K562 (cell line): Measurements from ENCODE around the gene FBXW8. TPM values are rescaled to one million over a fixed set of nuclear protein-coding genes. Genes with fewer than 3 reads are reported as not detected.
A peak's percentile ranks its signal among the peaks of the same experiment; 100 is the strongest.

Experiments used
- FOSL1 ChIP-seq: fragments of 200-800 bp; sonication (Bioruptor generic); conservative IDR thresholded peaks from 2 replicates; pipeline ENCODE4 v1.6.1; 2016; ENCODE audit warnings: missing genetic modification characterization, missing compliant biosample characterization
- FOXK1 ChIP-seq: sonication (generic); formaldehyde crosslinking; IDR thresholded peaks from 2 replicates; pipeline ENCODE4 v1.8.0; 2022; ENCODE audit warnings: missing genetic modification reagents, mild to moderate bottlenecking, borderline replicate concordance
- FOXO4 ChIP-seq: fragments of 450-650 bp; formaldehyde crosslinking; IDR thresholded peaks from 2 replicates; pipeline ENCODE4 v1.4.0; 2020; ENCODE audit warnings: mild to moderate bottlenecking, moderate library complexity
- GABPA ChIP-seq: fragments of 200-800 bp; sonication (Bioruptor generic); conservative IDR thresholded peaks from 2 replicates; pipeline ENCODE4 v1.6.1; 2016; ENCODE audit warnings: low read depth, missing genetic modification characterization, missing compliant biosample characterization
- GTF2A2 ChIP-seq: IDR thresholded peaks from 2 replicates; pipeline ENCODE4 v1.6.1; 2016; ENCODE audit warnings: mild to moderate bottlenecking, missing genetic modification characterization, missing compliant biosample characterization
- MAFG ChIP-seq: fragments of 450-650 bp; conservative IDR thresholded peaks from 2 replicates; pipeline ENCODE4 v1.6.1; 2016; ENCODE audit warnings: missing genetic modification characterization, missing compliant biosample characterization
- MLLT1 ChIP-seq, 2 experiments: fragments of 450-650 bp; IDR thresholded peaks; 2 replicates each; pipeline ENCODE4 v1.6.1; 2016
- MXD1 ChIP-seq: fragments of 250-450 bp; sonication (Bioruptor Pico); IDR thresholded peaks from 2 replicates; pipeline ENCODE4 v1.8.0; 2021; ENCODE audit warnings: borderline replicate concordance, mild to moderate bottlenecking, moderate library complexity; ENCODE audit not compliant: poor library complexity, severe bottlenecking
- PBX2 ChIP-seq, 2 experiments: IDR thresholded peaks in 1 of 2; conservative IDR thresholded peaks in 1 of 2; 2 replicates each; pipeline ENCODE4 v1.6.1; 2016; ENCODE audit warnings: low read depth in 2 of 2, mild to moderate bottlenecking in 1 of 2, missing compliant biosample characterization in 1 of 2, missing genetic modification characterization in 1 of 2, moderate library complexity in 1 of 2
- RBM17 ChIP-seq: fragments of 200-400 bp; formaldehyde crosslinking; IDR thresholded peaks from 2 replicates; pipeline ENCODE4 v1.6.1; 2017; ENCODE audit warnings: low read depth, mild to moderate bottlenecking, low read length, borderline replicate concordance
- SP1 ChIP-seq: sonication (generic); formaldehyde crosslinking; IDR thresholded peaks from 2 replicates; pipeline ENCODE4 v1.8.1; 2022; ENCODE audit warnings: mild to moderate bottlenecking, missing genetic modification reagents
- XRCC3 ChIP-seq: fragments of 450-650 bp; IDR thresholded peaks from 2 replicates; pipeline ENCODE4 v1.6.1; 2017; ENCODE audit warnings: mild to moderate bottlenecking, moderate library complexity
- ZBTB1 ChIP-seq: sonication (generic); formaldehyde crosslinking; IDR thresholded peaks from 2 replicates; pipeline ENCODE4 v1.8.1; 2023; ENCODE audit warnings: missing genetic modification reagents, low read depth, mild to moderate bottlenecking, borderline replicate concordance
- ZBTB49 ChIP-seq: sonication (generic); formaldehyde crosslinking; IDR thresholded peaks from 2 replicates; pipeline ENCODE4 v1.8.0; 2022; ENCODE audit warnings: missing genetic modification reagents, mild to moderate bottlenecking, borderline replicate concordance
- ZNF197 ChIP-seq: fragments of 200-800 bp; sonication (Bioruptor generic); IDR thresholded peaks from 2 replicates; pipeline ENCODE4 v1.6.1; 2016; ENCODE audit warnings: low read depth, missing genetic modification characterization, missing compliant biosample characterization
- ZNF644 ChIP-seq: fragments of 200-800 bp; sonication (Bioruptor generic); IDR thresholded peaks from 2 replicates; pipeline ENCODE4 v1.6.1; 2016; ENCODE audit warnings: low read depth, missing genetic modification characterization, missing compliant biosample characterization
- ZNF780A ChIP-seq: fragments of 250-450 bp; sonication (Bioruptor Pico); IDR thresholded peaks from 2 replicates; pipeline ENCODE4 v1.5.0; 2021; ENCODE audit warnings: mild to moderate bottlenecking
- polyA plus RNA-seq, 8 experiments: library from polyadenylated mRNA; depleted of rRNA in 4 of 8; stranded (reverse) in 5 of 8; unstranded in 3 of 8; fragments of >200 nt; fragmentation: Nextera tagmentation in 2 of 8; fragmentation: Illumina TruSeq in 1 of 8; extraction: Ambion mirVana in 2 of 8; extraction: Trizol in 1 of 8; gene quantifications; 2 replicates each; pipeline versions ENCODE4 v1.2.1 to v1.2.3, GENCODE V29; 2011 to 2014; ENCODE audit warnings: inconsistent platforms in 1 of 8, missing spikeins in 1 of 8
- total RNA-seq, 7 experiments: library from RNA; depleted of rRNA in 6 of 7; stranded (reverse); fragments of >200 nt in 6 of 7; fragmentation: Illumina TruSeq in 2 of 7; extraction: Trizol in 2 of 7; gene quantifications; 2 replicates each; pipeline versions ENCODE4 v1.2.1 to v1.2.3, GENCODE V29; 2011 to 2021; ENCODE audit warnings: low replicate concordance in 1 of 7

The FBXW8 gene
- total and polyA plus RNA-seq, 9 of the 15 experiments (the other 6 are each of a cell fraction or from before 2014, with no cell fraction given): 0.58 to 8.3 (median 4.4) TPM

GRCh38 chr12:116924558-116925453, 14.1 kb downstream of the FBXW8 start (continued):
- TF ChIP-seq FOSL1 (tag) (peak; percentile 67), MLLT1 (IDR thresholded peaks at IDR 0.05) (0 out of 4 replicates have a peak, but pooled peaks of 1 of the 2 experiments have one; percentile 27), RBM17 (no peak), ZNF197 (no peak), SP1 (no peak), ZNF780A (CRISPR knock-in tag) (no peak), FOXK1 (CRISPR knock-in tag) (no peak), MXD1 (CRISPR knock-in tag) (no peak), XRCC3 (no peak), PBX2 (CRISPR knock-in tag; IDR thresholded peaks at IDR 0.05; ENCODE audit: low read depth) (no peak), PBX2 (tag; conservative IDR thresholded peaks at IDR 0.05; ENCODE audit: low read depth) (peak; percentile 43; the same call in 1 of the 2 replicates), ZBTB1 (CRISPR knock-in tag) (no peak), ZBTB49 (no peak), MAFG (tag) (peak; percentile 30; the same call in 1 of the 2 replicates), ZNF644 (tag) (no peak), FOXO4 (no peak), GABPA (0 out of 2 replicates have a peak, but pooled peaks have one; percentile 29), GTF2A2 (no peak)
